ENCODE data around the gene WLS.

Gene WLS

GRCh38 chr1:68217060-68217554 lies 15.2 kb downstream of the WLS start:
- Histone ChIP-seq H2AFZ (ENCODE audit: low read depth) (no peak overlapping the region), H4K20me1 (ENCODE audit: insufficient read depth) (no peaks in the 10 kb centered on the region), H3K27ac (no peak overlapping the region), H3K4me3 (IDR thresholded peaks at IDR 0.05; ENCODE audit: insufficient read depth, low read depth, low read length) (no peak overlapping the region), H3K4me2 (no peak overlapping the region), H3K36me3 (ENCODE audit: insufficient read depth) (no peaks in the 10 kb centered on the region), H3K9ac (no peak overlapping the region), H3K4me1 (ENCODE audit: low read depth, poor library complexity, severe bottlenecking) (peaks cover 12% of the 10 kb centered on the region), H3K27me3 (ENCODE audit: insufficient read depth, low read depth) (no peaks in the 10 kb centered on the region), H3K79me2 (ENCODE audit: insufficient read depth, low read depth) (no peaks in the 10 kb centered on the region)
- no peak for TF ChIP-seq CTCF (conservative IDR thresholded peaks at IDR 0.05; ENCODE audit: low read depth, low read length)

GRCh38 chr1:68216089-68216772 lies 16.1 kb downstream of the WLS start:
- Histone ChIP-seq H3K4me3 (IDR thresholded peaks at IDR 0.05; ENCODE audit: insufficient read depth, low read depth, low read length) (no peak overlapping the region), H3K9ac (no peak overlapping the region), H3K36me3 (ENCODE audit: insufficient read depth) (no peaks in the 10 kb centered on the region), H3K27me3 (ENCODE audit: insufficient read depth, low read depth) (no peaks in the 10 kb centered on the region), H3K4me1 (ENCODE audit: low read depth, poor library complexity, severe bottlenecking) (peaks cover 12% of the 10 kb centered on the region), H3K27ac (no peak overlapping the region), H4K20me1 (ENCODE audit: insufficient read depth) (no peaks in the 10 kb centered on the region), H3K4me2 (no peak overlapping the region), H2AFZ (ENCODE audit: low read depth) (no peak overlapping the region), H3K79me2 (ENCODE audit: insufficient read depth, low read depth) (no peaks in the 10 kb centered on the region)
- TF ChIP-seq CTCF (conservative IDR thresholded peaks at IDR 0.05; ENCODE audit: low read depth, low read length), result no peak

DNA sequence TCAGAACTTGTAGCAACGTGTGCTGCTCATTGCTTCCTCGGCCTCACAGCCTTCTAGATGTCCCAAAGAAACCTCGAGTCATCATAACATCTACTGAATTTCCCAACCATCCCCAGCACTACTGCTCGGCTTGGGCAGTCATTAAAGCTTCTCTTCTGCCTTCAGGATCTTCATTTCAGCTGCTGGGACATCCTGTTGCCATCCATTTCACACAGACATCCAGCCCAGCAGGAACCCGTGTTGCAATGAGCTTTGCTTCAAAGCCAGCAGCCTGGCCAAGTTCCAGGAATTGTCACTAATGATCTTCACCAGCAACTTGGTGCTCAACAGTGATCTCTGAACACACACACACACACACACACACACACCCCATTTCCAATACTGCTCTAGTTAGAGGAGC lies 18.5 kb downstream of the WLS start:
- no peak for TF ChIP-seq CTCF (conservative IDR thresholded peaks at IDR 0.05; ENCODE audit: low read depth, low read length)
- Histone ChIP-seq H2AFZ (ENCODE audit: low read depth) (no peak overlapping the region), H3K9ac (no peak overlapping the region), H3K4me3 (IDR thresholded peaks at IDR 0.05; ENCODE audit: insufficient read depth, low read depth, low read length) (no peak overlapping the region), H3K27me3 (ENCODE audit: insufficient read depth, low read depth) (no peaks in the 10 kb centered on the region), H3K4me2 (no peak overlapping the region), H4K20me1 (ENCODE audit: insufficient read depth) (no peaks in the 10 kb centered on the region), H3K4me1 (ENCODE audit: low read depth, poor library complexity, severe bottlenecking) (peaks cover 12% of the 10 kb centered on the region), H3K79me2 (ENCODE audit: insufficient read depth, low read depth) (no peaks in the 10 kb centered on the region), H3K36me3 (ENCODE audit: insufficient read depth) (no peaks in the 10 kb centered on the region), H3K27ac (no peak overlapping the region)

GRCh38 chr1:68211761-68212380 lies 20.5 kb downstream of the WLS start:
- no peak overlapping the region for H3K4me2 ChIP-seq
- no peak for TF ChIP-seq CTCF (conservative IDR thresholded peaks at IDR 0.05; ENCODE audit: low read depth, low read length)
- H2AFZ ChIP-seq (ENCODE audit: low read depth), result no peak overlapping the region
- no peak overlapping the region for H3K9ac ChIP-seq
- peaks cover 12% of the 10 kb centered on the region for H3K4me1 ChIP-seq (ENCODE audit: low read depth, poor library complexity, severe bottlenecking)
- H3K36me3 ChIP-seq (ENCODE audit: insufficient read depth), result no peaks in the 10 kb centered on the region
- no peaks in the 10 kb centered on the region for H4K20me1 ChIP-seq (ENCODE audit: insufficient read depth)
- H3K27me3 ChIP-seq (ENCODE audit: insufficient read depth, low read depth), result no peaks in the 10 kb centered on the region
- H3K79me2 ChIP-seq (ENCODE audit: insufficient read depth, low read depth), result no peaks in the 10 kb centered on the region
- no peak overlapping the region for H3K4me3 ChIP-seq (IDR thresholded peaks at IDR 0.05; ENCODE audit: insufficient read depth, low read depth, low read length)
- H3K27ac ChIP-seq, result no peak overlapping the region
